GM21717 (cell line): Measurements from ENCODE around the gene GAL3ST2.
"Not testable (repeated sequence)": the region's sequence is repeated elsewhere in the genome, so short reads cannot be mapped to it uniquely, and the experiment has no call there.

ENCODE experiments used
- ATAC-seq: cut with Tn5 transposase; IDR thresholded peaks from one replicate; pipeline ENCODE4 v1.9.1; 2021; ENCODE audit warnings: mild to moderate bottlenecking, moderate library complexity; ENCODE audit not compliant: unreplicated experiment

The GAL3ST2 gene

DNA sequence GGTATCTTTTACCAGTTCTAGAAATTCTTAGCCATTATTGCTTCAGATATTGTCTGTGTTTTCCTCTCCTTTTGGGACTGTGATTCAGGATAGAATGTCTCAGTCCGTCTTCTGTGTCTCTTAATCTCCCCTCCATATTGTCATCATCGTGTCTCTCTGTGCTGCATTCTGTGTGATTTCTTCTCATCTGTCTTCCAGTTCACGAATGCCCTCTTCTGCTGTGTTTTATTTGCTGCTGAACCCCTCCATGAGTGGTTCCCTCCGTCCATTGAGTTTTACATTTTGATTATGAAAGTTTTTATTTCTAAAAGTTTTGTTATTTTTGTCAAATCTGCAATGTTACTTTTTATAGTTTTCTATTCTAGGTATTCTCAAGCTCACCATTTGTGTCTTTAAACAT is 30.5 kb upstream of the GAL3ST2 start:
- no peak for ATAC-seq

DNA sequence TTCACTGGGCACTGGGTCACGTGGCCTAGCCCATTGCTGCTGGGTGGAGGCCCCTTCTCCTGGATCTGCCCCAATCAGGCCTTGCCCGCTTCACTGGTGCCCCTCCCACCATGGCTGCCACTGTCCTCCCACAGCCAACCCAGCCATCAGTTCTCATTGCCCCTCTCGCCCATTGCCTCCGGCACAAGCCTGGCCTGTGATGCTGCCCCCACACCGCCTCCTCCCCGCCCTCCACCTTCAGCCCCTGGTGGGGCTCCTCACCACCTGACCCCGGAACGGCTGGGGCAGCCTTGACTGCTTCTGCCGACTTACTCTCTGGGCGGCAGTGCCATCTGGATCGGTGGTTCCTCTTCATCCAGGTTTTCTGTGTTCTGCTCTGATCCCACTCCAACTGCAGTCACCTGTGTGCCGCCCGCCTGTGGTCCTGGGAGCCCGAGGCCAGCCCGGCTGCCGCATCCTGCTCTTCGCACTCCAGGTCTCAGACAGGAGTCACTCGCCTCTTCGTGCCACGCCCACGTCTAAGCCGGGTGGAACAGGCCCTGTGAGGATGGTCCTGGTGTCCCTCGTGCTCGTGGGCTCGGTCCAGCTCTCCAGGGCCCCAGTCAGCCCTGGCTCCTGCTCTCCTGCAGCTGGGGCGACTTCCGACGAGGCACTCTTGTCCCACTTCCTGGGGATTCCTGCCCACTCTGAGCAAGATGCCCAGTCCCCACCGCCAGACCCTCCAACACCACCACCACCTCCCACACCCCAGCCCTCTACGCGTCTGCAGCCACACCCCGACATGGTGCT is 28.0 kb upstream of the GAL3ST2 start:
- no peak for ATAC-seq

DNA sequence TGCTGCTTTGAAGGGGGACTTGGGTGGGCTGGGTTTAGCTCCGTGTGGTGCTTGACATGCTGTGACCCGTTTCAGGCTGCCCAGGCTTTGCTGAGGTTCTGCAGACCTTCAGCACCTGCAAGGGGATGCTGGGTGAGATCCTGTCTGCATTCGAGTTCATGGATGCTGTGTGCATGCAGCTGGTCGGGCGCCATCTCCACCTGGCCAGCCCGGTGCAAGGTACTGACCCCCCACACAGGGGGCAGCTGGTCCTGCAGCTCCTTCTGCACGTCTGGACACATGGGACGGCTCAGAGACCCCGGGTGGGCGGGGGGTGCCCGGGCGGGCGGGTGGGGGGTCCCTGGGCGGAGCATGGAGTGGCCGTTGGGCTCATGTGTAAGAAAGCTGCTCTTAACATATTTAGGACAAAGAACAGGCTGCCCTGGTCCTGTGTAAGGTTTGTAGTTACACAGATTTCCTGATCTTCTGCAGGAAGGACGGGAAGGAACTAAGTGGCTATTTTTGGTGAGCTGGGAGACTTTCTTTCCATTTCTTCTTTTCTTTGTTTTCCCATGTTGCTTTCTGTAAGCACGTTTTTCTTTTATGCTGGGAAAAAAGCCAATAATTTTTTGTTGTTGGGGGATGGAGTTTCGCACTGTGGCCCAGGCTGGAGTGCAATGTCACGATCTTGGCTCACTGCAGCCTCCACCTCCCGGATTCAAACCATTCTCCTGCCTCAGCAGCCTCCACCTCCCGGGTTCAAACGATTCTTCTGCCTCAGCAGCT is 26.4 kb upstream of the GAL3ST2 start:
- no peak for ATAC-seq

DNA sequence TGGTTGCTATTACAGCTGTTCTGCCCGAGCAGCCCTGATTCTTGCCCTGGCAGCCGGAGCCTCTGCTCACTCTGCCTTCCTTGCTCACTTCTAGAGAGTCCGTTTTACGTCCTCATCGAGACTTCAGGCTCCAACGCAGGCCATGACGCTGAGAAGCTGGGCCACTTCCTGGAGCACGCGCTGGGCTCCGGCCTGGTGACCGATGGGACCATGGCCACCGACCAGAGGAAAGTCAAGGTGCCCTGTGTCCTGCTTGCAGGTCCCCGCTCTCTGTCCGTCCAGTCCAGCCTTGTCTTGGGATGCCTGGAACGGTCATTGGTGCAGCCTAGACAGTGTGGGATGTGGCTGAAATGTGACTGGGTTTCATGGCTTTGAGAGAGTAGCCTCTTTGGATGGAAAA is 25.5 kb upstream of the GAL3ST2 start:
- no peak for ATAC-seq

DNA sequence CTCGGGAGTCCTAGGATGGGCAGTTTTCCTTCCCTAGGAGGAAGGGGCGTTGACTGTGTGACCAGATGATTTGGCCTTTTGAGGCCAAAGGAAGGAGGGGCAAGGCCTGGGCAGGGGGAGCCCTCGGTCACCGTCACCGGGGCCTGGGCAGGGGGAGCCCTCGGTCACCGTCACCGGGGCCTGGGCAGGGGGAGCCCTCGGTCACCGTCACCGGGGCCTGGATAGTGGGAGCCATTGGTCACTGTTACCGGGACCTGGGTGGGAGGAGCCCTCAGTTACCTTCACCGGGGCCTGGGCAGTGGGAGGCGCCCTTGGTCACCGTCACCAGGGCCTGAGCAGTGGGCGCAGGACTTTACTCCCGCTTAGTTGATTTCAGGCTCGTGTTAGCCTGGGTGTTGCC is 24.8 kb upstream of the GAL3ST2 start:
- ATAC-seq = no peak

DNA sequence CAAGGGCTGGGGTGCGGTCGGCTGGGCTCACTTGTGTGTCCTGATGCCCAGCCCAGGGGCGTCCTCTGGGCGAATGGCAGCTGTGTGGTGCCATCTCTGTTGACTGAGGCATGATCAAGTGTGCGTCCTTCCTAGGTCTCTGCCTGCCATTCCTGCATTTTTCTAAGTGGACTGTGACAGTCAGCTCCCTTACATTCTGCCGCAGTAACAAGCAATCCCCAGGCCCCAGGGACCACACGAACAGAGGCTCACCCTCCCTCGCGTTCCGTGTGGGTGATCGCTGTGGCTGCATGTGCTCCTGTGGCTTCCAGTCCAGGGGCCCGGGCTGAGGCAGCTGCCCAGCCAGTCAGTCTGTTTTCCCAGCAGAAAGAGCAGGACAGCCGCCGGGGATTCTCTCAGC is 24.4 kb upstream of the GAL3ST2 start:
- ATAC-seq = no peak

DNA sequence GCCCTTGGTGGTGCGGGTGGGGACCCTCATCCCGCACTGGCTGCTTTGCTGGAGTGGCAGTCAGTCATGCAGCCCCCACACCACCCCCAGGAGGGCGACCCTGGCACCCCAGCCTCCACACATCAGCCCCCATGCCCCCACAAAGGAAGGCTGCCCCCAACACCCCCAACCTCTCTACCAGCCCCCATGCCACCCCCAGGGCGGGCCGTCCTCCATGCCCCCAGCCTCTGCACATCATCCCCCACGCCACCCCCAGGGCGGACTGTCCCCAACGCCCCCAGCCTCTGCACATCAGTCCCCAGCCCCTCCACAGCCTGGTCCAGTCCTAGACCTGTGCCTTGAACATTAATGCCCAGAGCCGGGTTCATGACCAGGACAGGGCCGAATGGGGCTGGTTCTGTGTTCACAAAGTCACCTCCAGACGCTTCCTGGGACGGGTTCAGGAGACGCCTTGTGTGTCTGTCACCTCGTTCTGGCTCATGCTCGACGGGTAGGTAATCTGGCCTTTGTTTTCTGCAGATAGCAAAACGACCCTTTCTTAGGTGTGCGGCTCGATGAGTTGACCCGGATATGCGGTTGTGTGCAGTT is 23.8 kb upstream of the GAL3ST2 start:
- no peak for ATAC-seq

DNA sequence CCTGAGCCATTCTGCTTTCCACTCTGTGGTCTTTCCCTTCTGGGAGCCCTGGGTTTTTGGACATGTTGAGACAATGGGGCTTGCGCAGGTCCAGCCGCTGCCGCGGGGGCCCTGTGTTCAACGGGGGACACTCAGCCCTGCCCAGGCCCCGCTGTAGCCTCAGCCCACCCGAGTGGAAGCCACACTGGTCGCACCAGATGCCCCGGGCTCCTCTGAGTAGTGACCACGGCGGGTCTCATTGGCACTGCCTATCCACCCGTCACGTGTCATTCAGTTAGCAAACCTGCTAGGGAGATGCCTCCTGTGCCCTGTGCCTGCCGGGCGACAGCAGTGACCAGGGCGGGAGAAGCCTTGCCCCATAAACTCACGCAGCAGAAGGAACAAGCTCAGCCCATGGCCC is 23.1 kb upstream of the GAL3ST2 start:
- no peak for ATAC-seq

DNA sequence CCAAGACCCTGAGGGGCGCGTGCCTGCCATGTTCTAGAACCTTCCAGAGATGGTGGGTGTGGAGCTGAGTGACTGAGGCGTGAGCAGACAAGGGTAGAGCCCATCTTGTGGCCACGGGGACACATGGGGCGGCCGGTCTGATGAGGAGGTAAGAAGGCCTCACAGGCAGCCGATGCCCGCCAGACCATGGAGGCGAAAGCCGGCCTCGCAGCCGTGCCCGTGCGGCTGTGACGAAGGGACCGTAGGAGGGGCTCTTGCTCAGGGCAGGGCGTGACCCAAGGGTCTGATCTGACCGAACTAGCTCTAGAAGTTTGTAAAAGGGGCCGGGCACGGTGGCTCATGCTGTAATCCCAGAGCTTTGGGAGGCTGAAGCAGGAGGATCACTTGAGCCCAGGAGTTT is 22.6 kb upstream of the GAL3ST2 start:
- no peak for ATAC-seq

DNA sequence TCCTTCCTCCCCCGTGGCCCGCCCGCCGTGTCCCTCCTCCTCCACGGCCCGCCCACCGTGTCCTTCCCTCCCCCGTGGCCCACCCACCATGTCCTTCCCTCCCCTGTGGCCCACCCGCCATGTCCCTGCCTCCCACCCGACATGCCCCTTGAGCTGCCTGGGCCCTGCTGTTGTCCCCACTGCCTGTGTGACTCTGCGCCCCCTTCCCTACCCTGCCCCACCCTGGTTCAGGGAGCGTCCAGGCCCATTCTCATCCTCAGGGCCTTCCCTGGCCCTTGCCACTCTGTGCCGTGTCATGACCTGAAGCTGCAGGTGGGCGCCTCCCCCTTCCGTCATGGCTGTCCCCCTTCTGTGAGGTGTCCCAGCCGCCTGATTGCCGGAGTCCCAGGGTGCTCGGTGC is 21.5 kb upstream of the GAL3ST2 start:
- ATAC-seq = no peak

DNA sequence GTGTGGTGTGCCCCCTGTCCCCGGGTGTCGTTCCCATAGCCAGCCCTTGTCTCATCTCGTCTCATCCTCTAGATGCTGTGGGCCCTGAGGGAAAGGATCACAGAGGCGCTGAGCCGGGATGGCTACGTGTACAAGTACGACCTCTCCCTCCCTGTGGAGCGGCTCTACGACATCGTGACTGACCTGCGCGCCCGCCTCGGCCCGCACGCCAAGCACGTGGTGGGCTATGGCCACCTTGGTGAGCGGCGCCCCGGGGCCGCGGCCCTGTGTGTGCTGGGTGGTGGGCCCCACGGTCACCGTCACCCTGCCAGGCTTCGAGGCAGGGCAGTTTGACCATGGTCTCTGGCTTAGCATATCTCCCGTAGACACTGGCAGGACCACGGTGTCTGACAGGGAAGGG is 20.8 kb upstream of the GAL3ST2 start:
- no peak for ATAC-seq

DNA sequence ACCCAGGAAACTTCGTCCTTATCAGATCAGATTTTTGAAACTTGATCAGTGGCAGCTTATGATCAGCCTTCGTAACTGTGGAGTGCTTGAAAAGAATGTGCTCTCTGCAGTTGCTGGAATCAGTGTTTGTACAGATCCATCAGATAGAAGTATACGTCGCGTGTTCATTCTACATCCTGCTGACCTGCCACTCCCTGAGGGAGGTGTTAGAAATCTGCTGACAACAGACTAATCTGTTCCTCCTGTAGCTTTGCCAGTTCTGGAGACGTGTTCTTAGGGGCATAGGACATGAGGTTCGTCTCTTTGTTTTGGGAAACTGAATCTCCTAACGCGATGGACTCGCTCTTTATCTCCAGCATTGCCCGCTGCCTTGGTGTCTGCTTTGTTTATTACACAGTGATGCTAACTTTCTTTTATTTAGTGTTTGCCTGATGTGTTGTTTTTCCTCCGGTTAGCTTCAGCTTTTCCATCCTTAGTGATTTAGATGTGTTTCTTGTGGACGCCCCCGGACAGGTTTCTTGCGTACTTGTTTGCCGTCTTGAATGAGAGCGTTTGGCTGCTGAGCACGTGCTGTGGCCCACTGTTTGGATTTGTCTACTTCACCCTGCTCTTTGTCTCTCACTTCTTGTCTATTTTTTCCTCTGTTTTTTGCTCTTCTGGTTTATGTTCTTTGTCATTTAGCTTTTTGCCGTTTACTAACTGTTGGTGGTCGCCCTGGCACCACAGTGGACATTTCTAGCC is 17.4 kb upstream of the GAL3ST2 start:
- no peak for ATAC-seq

DNA sequence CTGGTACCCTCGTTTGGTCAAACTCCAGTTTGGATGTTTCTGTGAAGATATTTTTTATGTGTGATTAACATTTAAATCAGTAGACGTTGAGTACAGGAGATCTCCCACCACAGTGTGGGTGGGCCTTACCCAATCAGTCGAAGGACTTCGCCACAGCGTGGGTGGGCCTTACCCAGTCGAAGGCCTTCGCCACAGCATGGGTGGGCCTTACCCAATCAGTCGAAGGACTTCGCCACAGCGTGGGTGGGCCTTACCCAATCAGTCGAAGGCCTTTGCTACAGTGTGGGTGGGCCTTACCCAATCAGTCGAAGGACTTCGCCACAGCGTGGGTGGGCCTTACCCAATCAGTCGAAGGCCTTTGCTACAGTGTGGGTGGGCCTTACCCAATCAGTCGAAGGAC is 16.7 kb upstream of the GAL3ST2 start:
- not testable (repeated sequence) for ATAC-seq

DNA sequence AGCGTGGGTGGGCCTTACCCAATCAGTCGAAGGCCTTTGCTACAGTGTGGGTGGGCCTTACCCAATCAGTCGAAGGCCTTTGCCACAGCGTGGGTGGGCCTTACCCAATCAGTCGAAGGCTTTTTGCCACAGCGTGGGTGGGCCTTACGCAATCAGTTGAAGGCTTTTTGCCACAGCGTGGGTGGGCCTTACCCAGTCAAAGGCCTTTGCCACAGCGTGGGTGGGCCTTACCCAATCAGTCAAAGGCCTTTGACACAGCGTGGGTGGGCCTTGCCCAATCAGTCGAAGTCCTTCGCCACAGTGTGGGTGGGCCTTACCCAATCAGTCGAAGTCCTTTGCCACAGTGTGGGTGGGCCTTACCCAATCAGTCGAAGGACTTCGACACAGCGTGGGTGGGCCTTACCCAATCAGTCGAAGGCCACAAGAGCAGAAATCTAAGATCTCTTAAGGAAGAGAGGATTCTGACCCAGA is 16.3 kb upstream of the GAL3ST2 start:
- no peak for ATAC-seq

DNA sequence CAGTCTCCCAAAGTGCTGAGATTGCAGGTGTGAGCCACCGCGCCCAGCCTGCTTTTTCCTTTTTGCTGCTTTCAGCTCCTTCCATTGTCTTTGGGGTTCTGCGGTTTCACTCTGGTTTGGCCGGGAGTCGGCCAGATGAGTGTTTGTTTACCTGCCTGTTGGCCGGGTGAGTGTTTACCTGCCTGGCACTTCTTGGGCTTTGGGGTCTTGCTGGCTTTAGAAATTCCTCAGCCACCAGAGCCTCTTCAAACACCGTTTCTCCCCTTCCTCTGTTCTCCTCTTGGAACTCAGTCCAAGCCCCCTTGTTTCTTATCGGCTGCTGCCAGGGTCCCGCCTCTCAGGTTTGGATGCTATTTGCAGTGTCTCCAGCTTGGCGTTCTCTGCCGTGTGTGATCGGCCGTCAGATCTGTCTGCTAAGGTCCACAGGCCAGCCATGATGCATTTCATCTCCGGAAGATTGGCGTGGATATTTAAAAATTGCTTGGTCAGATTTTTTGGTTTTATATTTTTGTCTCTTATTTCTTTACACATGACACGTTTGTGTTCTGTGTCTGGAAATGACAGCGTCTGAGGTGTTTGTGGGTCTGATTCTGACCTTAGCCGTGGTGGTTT is 14.2 kb upstream of the GAL3ST2 start:
- no peak for ATAC-seq

DNA sequence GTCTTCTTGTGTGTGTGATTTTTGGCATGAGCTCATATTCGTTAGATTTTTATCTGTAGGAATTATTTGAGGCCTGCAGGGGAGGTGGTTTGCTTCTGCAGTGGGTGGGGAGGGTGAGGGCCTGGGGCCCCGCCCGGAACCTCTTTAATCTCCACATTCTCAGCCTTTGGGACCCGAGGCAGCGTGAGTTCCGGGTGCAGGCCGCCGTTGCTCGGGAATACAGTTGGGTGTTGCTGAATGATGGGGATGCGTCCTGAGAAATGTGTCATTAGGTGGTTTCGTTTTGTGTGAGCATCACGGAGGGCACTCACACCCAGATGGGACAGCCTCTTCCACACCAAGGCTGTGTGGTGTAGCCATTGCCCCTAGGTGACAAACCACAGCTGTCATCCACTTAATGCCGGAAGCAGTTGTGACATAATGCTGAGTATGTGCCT is 13.7 kb upstream of the GAL3ST2 start:
- no peak for ATAC-seq

DNA sequence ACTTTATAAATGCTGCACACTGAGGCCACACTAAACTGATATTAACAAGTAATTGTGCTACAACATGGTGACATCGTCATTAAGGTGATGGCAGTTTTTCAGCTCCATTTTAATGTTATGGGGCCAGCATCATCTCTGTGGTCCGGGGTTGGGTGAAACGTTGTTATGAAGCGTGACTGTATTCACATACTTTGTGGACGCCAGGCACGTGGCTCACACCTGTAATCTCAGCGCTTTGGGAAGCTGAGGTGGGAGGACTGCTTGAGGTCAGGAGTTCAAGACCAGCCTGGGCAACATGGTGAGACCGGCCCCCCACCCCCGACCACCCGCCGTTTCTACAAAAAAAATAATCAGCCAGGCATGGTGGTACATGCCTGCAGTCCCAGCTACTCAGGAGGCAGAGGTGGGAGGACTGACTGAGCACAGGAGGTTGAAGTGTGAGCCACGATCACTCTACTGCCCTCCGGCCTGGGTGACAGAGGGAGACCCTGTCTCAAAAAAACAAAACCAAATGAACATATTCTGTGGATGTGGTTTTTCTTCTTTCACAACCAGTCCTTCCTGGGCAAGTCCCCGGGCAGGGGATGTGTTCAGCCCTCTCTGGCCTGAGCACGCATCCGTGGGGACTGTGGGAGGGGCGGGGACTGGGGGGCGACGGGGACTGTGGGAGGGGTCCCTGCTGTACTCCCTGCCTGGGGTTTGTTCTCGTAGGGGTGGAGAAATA is 12.9 kb upstream of the GAL3ST2 start:
- ATAC-seq = no peak

DNA sequence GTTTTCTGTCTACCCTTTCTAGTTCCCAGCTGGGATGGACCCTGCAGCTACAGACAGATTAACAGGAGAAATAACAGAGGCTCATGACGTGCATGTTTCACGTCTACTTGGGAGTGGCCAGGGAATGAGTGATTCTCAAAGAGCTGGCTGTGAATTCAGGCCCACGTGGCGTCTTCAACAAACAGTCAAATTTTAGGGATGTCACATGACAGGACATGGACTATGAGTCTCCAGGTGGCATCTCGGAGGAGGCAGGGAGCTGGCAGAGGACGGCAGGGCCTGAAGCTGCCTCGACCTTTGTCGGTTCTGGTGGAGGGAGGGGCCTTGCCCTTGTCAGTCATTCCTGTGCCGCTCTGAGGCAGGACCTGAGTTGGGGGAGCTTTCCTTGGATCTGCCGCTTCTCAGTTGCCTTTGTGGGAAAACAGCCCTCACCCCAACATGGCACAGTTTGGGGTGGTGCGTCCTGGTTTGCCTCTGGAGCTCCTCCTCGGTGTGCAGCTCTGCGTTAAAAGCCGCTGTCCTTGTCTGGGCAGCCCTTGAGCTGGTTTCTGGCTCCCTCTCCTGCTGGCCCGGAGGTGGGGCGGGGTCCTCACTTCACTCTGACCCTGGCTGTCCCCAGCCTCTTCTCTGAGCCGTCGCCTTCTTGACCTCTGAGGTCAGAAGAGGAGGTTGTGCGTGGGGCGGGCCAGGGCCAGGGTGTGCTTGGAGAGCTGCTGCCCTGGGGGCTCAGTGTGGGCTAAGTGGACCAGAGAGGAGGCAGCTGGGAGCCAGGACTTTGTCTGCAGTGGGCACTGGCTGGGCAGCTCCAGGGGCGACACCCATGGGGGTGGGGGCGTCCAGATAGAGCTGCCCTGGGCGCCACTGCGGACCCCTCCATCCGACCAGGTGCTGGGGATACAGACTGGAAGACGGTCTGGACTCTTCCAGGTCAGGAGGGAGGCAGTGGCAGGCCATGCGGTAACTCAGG is 12.1 kb upstream of the GAL3ST2 start:
- no peak for ATAC-seq
